Transverse colon (tissue), 4 donors: ENCODE measurements around the gene LCA5L.

Experiments
- CTCF ChIP-seq, 5 experiments: fragments of 200-600 bp in 3 of 5; fragments of 450-650 bp in 2 of 5; sonication (generic) in 3 of 5; IDR thresholded peaks; 1 replicate in 2 of 5; 2 replicates in 3 of 5; pipeline ENCODE4 v1.5.1; 2016 to 2017; ENCODE audit warnings: antibody characterized with exemption in 5 of 5, inconsistent platforms in 3 of 5, mild to moderate bottlenecking in 2 of 5, moderate library complexity in 1 of 5
- EP300 ChIP-seq: sonication (generic); formaldehyde crosslinking; IDR thresholded peaks from one replicate; pipeline ENCODE4 v1.6.1; 2017; ENCODE audit warnings: antibody characterized with exemption, low read depth
- POLR2A ChIP-seq: fragments of 450-650 bp; IDR thresholded peaks from one replicate; pipeline ENCODE4 v1.6.1; 2016; ENCODE audit warnings: antibody characterized with exemption, mild to moderate bottlenecking, moderate library complexity
- POLR2AphosphoS5 ChIP-seq, 3 donors: sonication (generic); formaldehyde crosslinking; IDR thresholded peaks; one replicate each; pipeline ENCODE4 v1.6.1; 2016; ENCODE audit warnings: antibody characterized with exemption in 3 of 3

GRCh38 chr21:39451332-39452206, 6.0 kb upstream of the LCA5L start, which contains the start of gene SH3BGR:
- TF ChIP-seq CTCF (IDR thresholded peaks at IDR 0.05) = no peak
- TF ChIP-seq EP300 = no peak
- no peak for TF ChIP-seq POLR2A
- TF ChIP-seq POLR2AphosphoS5 (IDR thresholded peaks at IDR 0.05) = no peak
